HG02798 (cell line): ENCODE results near the gene KRT16.
"Not testable (repeated sequence)": the region's sequence is repeated elsewhere in the genome, so short reads cannot be mapped to it uniquely, and the experiment has no call there.

Experiments used
- ATAC-seq: cut with Tn5 transposase; IDR thresholded peaks from one replicate; pipeline ENCODE4 v1.9.1; 2021; ENCODE audit warnings: mild to moderate bottlenecking; ENCODE audit not compliant: unreplicated experiment, poor library complexity

Gene KRT16

DNA sequence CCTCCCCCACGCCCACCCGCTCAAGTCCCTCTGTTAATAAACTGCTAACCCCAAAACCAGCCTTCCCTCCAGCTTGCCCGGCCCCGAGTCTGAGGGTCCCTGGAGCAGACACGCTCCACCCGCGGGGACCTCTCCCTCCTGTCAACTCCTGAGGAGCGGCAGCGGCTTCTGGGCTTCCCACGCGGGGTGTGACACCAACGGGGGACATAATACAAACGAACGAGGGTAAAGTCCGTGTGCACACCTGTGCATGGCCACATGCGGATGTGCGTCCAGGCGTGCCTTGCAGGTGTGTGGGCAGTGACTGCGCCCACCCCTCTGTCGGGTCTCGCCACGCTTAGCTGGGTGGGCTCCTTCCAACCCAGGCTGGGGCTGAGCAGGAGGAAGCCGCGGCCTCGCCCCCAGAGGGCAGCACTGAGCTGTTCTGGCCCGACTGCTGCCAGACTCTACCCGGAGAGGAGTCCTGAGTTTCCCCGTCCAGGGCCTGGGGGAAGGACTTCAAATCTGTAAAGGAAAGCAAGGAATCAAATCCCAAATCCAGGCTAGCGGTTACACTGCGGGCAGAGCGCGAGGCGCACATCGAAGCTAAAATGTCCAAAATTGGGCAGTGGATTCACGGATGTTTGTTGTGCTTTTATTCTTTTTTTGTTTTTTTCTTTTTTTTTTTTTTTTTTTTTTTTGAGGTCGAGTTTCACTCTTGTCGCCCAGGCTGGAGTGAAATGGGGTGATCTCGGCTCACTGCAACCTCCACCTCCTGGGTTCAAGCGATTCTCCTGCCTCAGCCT lies 36.0 kb upstream of the KRT16 start:
- ATAC-seq: peak; percentile 67

GRCh38 chr17:41647940-41648410 lies 35.4 kb upstream of the KRT16 start:
- peak; percentile 61 for ATAC-seq

DNA sequence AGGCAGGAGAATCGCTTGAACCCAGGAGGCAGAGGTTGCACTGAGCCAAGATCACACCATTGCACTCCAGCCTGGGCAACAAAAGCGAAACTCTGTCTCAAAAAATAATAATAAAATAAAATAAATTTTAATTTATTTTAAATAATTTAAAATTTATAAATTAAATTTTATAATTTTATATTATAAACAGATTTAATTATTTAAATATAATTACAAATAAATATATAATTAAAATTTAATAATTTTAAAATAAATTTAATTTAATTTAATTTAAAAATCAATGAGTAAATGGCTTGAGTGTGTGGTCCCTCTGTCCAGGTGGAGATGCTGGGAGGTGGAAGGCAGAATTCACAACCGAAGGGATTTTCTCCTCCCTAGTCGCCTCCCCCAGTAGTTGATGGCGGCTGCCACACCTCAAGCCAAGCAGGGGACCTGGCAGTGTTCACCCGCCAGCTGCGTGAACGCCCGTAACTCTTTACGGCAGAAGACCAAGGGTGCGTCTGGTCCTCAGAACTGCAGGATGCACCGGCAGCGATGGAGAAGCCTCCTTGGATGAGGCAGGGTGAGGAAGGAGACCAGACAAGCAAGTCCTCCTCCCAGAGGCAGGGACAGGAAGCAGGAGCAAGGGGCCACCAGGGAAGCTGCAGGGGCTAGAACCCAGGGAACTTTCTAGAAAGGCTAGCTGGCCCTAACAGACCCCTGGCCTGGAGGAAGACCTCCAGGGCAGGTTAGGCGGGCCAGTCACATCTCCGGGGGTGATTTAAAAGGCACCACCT lies 34.7 kb upstream of the KRT16 start:
- ATAC-seq: no peak

DNA sequence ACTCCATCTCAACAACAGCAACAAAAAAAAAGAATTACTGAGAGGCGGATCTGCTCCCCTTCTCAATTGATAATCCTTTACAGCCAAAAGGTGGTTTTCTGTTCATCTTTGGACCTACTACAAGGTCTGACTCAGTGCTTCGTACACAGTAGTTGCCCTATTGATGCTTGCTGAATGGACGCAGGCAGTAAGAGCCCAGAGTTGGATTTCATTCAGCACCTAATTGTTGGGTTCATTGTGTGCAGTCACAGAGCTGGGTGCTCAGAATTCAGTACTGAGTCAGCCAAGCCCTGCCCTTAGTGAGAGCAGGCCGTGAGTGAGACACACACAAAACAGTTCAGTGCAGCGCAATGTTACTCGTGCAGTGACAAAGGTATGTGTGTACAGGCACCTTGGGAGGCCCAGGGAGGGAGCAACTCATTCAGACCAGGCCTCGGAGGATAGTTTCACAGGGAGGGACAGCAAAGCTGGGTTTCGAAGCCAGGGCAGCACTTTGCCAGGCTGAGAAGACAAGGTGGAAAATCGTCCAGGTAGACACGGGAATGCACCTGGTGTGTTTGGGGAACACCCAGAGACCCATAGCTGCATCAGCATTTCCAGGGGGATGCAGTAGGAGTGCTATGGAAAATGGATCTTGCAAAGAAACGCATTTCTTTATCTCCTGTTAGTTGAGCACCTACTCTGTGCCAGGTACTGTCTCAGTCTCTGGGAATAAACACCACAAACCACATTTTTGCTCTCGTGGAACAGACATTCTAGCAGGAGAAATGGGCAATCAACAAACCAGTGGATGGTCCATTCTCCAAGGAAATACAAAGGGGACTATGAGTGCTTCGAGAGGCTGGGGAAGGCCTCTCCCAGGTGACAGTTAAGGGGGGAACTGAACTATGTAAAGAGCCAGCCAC lies 29.9 kb upstream of the KRT16 start:
- ATAC-seq: no peak

- ATAC-seq: not testable (repeated sequence)
These were observed 28.0 kb upstream of the KRT16 start for GRCh38 chr17:41640596-41640995.

- ATAC-seq: no peak
These were observed 27.2 kb upstream of the KRT16 start for GRCh38 chr17:41639492-41640473.

DNA sequence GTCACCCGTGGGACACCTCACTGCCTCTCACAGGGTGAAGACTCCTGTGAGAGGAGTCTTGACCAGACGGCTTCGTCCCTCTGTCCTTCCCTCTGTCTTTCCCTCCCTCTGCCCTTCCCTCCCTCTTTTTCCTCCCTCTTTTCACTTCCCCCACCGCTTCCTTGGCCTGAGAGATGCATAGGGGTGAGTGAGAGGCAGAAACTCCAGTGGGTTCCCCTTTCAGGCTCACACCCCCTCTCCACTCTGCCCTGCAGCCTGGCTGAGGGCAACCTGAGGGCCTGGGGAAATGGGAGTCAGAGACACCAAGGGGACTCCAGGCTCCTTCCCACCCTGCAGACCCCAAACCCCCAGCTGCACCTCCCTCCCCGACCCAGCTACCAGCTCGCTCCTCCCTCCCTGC lies 26.4 kb upstream of the KRT16 start:
- ATAC-seq: no peak

GRCh38 chr17:41638194-41638593 lies 25.6 kb upstream of the KRT16 start:
- ATAC-seq: no peak

DNA sequence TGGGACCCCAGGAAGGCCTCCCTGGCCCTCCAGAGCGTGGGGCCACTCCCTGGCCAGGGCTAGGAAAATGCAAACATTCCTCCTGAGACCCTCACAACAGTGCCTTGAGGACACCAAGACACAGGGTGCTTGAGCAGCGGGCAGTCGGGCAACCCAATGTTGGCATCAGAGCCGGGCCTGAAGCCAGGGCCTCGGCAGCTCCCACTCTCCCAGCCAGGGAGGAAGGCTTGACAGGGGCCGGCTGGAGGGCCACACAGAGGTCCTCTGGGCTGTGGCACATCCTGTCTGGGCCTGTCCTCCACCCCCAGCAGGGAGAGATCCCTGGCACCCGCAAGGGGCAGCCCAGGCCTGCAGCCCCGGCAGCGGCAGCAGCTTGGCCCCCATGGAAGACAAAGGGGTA lies 24.1 kb upstream of the KRT16 start:
- no peak for ATAC-seq

DNA sequence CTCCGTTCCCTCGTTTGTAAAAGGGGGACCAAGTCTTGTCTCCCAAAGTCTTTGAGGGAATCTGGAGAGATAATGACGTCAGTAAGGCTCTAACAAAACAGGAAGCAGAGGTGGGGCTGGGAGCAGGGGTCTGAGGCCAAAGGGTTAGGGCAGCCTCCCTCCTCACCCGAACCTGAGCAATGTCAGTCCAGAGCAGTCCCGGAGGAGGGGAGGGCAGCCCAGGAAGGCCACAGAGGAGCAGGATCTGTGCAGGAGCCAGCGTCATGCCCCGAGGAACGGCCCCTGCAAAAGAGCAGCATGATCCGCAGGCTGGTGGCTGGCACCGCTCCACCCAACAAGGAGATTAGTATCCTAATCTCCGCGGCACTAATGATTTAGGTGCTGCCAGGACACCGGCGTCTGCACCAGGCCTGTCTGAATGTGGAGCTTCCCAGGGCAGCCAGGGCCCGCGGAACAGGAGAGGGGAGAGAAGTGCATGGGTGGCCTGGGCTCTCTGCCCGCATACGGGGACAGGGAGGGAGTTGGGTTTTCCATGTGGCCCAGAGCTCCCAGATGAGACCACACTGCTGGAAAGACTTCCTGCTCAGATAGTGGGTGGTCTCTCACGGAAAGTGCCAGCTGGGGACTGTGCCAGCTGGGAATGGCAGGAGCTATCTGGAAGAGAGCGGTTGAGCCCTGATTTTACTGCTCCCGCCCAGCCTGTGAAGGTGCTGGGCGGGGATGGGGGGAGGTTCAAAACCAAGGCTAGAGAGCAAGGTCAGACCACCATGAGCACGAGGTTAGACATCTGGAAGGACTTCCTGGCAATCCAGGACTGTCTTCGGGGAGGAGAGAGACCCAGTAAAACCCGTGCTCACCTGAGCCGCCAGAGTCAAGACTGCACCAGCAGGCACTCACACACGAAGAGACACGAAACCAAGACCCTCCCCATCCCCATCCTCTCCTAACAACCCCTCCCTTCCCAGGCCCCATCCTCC lies 22.8 kb upstream of the KRT16 start:
- ATAC-seq: no peak

- no peak for ATAC-seq
These were observed 22.1 kb upstream of the KRT16 start for GRCh38 chr17:41634639-41635038.

- ATAC-seq: no peak
These were observed 21.1 kb upstream of the KRT16 start for GRCh38 chr17:41633556-41634199.

DNA sequence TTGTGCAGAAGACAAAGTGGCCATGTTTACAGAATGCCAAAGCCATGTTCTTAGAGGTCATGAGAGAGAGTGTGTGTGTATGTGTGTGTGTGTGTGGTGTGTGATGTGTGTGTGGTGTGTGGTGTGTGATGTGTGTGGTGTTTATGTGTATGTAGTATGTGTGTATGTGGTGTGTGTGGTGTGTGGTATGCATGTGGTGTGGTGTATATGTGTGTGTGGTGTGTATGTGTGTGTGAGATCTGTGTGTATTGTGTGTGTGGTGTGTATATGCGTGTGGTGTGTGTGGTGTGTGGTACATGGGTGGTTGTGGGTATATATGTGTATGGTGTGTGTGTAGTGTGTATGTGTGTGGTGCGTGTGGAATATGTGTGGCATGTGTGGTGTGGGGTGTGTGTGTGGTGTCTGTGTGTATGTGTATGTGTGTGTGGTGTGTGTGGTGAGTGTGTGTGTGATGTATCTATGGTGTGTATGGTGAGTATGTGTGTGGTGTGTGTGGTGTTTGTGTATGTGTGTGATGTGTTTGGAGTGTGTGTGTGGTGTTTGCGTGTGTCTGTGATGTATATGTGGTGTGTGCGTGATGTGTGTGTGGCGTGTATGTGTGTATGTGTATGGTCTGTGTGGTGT lies 20.0 kb upstream of the KRT16 start:
- ATAC-seq: no peak

- no peak for ATAC-seq
These were observed 19.3 kb upstream of the KRT16 start for GRCh38 chr17:41631898-41632285.

DNA sequence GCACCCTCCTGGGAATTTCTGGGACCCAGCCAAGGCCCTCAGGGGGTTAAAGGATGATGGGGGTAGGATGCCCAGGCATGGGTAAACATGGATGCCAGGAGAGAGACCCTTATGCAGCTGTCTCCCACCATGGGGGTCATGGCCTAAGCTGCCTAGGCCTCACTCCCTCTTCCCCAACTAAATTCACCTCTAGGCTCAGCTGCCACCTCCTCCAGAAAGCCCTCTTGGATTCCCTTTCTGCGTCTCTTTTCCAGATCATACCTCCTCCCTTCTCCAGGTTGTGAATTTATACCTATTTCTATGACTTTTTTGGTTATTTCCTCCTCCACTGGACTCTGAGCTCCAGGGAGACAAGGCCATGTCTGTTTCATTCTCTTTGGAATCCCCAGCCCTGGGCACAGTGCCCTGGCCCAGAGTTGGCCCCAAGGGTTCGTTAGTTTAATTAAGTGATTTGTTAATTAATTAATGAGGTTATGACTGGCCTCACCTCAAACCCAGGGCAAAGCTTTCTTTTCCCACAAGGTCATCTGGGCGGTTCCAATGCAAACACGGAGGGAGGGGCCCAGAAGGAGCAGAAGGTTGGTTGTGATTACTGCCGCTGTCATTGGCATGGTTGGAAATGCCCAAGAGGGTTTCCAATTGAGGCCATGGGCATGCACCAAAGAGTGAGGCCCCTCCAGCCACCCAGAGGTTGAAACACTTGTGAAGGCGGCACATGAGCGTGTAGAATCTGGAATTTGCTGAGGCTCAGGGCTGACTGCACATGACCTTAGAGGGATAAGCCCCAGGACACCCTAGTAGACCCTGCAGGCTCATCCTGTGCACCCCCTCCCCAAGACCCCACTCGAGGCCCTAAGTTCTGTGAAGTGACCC lies 18.7 kb upstream of the KRT16 start:
- ATAC-seq: no peak

GRCh38 chr17:41629826-41630670 lies 17.5 kb upstream of the KRT16 start:
- no peak for ATAC-seq
